ENCODE results near the gene LIN7B.

The LIN7B gene

DNA sequence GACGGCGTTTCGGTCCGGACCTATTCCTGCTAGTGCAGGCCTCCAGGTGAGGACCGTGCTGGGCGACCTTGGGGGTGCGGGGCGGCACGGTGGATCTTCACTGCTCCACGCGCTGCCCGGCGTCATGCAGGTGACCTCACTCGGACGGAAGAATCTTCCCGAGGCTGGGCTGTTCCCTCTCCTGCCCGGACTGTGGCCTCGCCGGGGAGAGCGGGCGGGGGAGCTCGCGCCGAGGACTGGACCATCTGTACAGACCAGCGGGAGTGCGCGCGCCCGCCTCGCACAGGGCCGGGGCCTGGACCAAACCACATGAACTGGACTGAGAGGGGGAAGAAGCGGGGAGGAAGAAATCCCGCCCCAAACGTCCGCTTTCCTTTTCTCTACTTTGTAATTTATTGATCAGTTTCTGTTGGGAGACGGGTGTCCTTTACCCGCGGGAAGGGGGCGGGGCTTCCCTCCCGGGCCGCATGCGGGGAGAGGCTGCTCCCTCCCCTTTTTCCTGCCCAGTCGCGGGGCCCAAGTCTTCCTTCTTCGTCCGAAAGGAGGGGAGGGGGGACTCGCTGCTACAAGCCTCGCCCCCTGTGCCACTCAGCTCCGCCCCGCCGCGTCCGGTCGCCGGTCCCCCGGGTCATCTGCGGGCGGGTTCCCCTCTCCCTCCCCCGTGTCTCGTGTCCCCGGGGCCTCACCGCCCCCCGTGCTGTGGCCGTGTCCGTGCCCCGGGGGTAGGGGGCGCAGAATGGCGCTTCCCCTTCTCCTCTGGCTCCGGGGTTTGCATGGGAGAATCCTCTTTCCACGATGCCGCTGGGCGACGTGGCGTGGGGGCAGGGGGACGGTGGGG, 36.2 kb downstream of the LIN7B start (continued):
- TF ChIP-seq ZNF157 (tag by site-specific recombination; IDR thresholded peaks at IDR 0.05): no peak
- TF ChIP-seq ZNF76 (tag by site-specific recombination; IDR thresholded peaks at IDR 0.05; ENCODE audit: borderline replicate concordance, low read depth): no peak
- TF ChIP-seq ZNF391 (tag by site-specific recombination; IDR thresholded peaks at IDR 0.05; ENCODE audit: borderline replicate concordance, low read depth): 0 out of 2 replicates have a peak, but pooled peaks have one; percentile 5
- no peak for TF ChIP-seq ZNF571 (tag by site-specific recombination; IDR thresholded peaks at IDR 0.05)
- TF ChIP-seq ZNF629 (tag by site-specific recombination; IDR thresholded peaks at IDR 0.05): peak; percentile 52
- TF ChIP-seq, protein P1, sequence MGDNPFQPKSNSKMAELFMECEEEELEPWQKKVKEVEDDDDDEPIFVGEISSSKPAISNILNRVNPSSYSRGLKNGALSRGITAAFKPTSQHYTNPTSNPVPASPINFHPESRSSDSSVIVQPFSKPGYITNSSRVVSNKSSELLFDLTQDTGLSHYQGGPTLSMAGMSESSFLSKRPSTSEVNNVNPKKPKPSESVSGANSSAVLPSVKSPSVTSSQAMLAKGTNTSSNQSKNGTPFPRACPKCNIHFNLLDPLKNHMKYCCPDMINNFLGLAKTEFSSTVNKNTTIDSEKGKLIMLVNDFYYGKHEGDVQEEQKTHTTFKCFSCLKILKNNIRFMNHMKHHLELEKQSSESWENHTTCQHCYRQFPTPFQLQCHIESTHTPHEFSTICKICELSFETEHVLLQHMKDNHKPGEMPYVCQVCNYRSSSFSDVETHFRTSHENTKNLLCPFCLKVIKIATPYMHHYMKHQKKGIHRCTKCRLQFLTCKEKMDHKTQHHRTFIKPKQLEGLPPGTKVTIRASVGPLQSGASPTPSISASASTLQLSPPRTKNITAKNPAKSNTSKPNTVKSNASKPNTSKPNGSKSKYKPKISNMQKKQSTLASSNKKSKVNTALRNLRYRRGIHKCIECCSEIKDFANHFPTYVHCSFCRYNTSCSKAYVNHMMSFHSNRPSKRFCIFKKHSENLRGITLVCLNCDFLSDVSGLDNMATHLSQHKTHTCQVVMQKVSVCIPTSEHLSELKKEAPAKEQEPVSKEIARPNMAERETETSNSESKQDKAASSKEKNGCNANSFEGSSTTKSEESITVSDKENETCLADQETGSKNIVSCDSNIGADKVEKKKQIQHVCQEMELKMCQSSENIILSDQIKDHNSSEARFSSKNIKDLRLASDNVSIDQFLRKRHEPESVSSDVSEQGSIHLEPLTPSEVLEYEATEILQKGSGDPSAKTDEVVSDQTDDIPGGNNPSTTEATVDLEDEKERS (tag by site-specific recombination; IDR thresholded peaks at IDR 0.05): no peak
- no peak for TF ChIP-seq ZNF48 (tag by site-specific recombination; IDR thresholded peaks at IDR 0.05)
- TF ChIP-seq, protein P2, sequence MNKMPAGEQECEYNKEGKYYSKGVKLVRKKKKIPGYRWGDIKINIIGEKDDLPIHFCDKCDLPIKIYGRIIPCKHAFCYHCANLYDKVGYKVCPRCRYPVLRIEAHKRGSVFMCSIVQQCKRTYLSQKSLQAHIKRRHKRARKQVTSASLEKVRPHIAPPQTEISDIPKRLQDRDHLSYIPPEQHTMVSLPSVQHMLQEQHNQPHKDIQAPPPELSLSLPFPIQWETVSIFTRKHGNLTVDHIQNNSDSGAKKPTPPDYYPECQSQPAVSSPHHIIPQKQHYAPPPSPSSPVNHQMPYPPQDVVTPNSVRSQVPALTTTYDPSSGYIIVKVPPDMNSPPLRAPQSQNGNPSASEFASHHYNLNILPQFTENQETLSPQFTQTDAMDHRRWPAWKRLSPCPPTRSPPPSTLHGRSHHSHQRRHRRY (tag by site-specific recombination; IDR thresholded peaks at IDR 0.05): no peak
- no peak for TF ChIP-seq ZNF791 (tag by site-specific recombination; IDR thresholded peaks at IDR 0.05)
- TF ChIP-seq ZNF169 (tag by site-specific recombination; IDR thresholded peaks at IDR 0.05): no peak
- peak; percentile 21; the same call in 1 of the 2 replicates for TF ChIP-seq ZNF843 (tag by site-specific recombination; IDR thresholded peaks at IDR 0.05)
- peak; percentile 71 for TF ChIP-seq PRDM1 (tag by site-specific recombination; IDR thresholded peaks at IDR 0.05)
- TF ChIP-seq, protein P3, sequence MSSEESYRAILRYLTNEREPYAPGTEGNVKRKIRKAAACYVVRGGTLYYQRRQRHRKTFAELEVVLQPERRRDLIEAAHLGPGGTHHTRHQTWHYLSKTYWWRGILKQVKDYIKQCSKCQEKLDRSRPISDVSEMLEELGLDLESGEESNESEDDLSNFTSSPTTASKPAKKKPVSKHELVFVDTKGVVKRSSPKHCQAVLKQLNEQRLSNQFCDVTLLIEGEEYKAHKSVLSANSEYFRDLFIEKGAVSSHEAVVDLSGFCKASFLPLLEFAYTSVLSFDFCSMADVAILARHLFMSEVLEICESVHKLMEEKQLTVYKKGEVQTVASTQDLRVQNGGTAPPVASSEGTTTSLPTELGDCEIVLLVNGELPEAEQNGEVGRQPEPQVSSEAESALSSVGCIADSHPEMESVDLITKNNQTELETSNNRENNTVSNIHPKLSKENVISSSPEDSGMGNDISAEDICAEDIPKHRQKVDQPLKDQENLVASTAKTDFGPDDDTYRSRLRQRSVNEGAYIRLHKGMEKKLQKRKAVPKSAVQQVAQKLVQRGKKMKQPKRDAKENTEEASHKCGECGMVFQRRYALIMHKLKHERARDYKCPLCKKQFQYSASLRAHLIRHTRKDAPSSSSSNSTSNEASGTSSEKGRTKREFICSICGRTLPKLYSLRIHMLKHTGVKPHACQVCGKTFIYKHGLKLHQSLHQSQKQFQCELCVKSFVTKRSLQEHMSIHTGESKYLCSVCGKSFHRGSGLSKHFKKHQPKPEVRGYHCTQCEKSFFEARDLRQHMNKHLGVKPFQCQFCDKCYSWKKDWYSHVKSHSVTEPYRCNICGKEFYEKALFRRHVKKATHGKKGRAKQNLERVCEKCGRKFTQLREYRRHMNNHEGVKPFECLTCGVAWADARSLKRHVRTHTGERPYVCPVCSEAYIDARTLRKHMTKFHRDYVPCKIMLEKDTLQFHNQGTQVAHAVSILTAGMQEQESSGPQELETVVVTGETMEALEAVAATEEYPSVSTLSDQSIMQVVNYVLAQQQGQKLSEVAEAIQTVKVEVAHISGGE (tag by site-specific recombination; conservative IDR thresholded peaks at IDR 0.05; ENCODE audit: low read depth): peak; percentile 16
- peak; percentile 27; the same call in 1 of the 2 replicates for TF ChIP-seq KLF1 (tag by site-specific recombination; IDR thresholded peaks at IDR 0.05)
- TF ChIP-seq ZNF776 (tag by site-specific recombination; IDR thresholded peaks at IDR 0.05; ENCODE audit: borderline replicate concordance): no peak
- TF ChIP-seq, protein P4, sequence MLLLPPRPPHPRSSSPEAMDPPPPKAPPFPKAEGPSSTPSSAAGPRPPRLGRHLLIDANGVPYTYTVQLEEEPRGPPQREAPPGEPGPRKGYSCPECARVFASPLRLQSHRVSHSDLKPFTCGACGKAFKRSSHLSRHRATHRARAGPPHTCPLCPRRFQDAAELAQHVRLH (tag by site-specific recombination; IDR thresholded peaks at IDR 0.05): no peak
- TF ChIP-seq ZNF354C (tag by site-specific recombination; IDR thresholded peaks at IDR 0.05; ENCODE audit: borderline replicate concordance, low read depth): no peak
- no peak for TF ChIP-seq ZNF311 (tag by site-specific recombination; IDR thresholded peaks at IDR 0.05; ENCODE audit: borderline replicate concordance)
- no peak for TF ChIP-seq ZNF501 (tag by site-specific recombination; IDR thresholded peaks at IDR 0.05)
- TF ChIP-seq, protein P5, sequence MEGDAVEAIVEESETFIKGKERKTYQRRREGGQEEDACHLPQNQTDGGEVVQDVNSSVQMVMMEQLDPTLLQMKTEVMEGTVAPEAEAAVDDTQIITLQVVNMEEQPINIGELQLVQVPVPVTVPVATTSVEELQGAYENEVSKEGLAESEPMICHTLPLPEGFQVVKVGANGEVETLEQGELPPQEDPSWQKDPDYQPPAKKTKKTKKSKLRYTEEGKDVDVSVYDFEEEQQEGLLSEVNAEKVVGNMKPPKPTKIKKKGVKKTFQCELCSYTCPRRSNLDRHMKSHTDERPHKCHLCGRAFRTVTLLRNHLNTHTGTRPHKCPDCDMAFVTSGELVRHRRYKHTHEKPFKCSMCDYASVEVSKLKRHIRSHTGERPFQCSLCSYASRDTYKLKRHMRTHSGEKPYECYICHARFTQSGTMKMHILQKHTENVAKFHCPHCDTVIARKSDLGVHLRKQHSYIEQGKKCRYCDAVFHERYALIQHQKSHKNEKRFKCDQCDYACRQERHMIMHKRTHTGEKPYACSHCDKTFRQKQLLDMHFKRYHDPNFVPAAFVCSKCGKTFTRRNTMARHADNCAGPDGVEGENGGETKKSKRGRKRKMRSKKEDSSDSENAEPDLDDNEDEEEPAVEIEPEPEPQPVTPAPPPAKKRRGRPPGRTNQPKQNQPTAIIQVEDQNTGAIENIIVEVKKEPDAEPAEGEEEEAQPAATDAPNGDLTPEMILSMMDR (tag by site-specific recombination; IDR thresholded peaks at IDR 0.05): peak; percentile 45; the same call in 1 of the 2 replicates
- TF ChIP-seq ZNF140 (tag by site-specific recombination; IDR thresholded peaks at IDR 0.05): no peak
- TF ChIP-seq, protein P6, sequence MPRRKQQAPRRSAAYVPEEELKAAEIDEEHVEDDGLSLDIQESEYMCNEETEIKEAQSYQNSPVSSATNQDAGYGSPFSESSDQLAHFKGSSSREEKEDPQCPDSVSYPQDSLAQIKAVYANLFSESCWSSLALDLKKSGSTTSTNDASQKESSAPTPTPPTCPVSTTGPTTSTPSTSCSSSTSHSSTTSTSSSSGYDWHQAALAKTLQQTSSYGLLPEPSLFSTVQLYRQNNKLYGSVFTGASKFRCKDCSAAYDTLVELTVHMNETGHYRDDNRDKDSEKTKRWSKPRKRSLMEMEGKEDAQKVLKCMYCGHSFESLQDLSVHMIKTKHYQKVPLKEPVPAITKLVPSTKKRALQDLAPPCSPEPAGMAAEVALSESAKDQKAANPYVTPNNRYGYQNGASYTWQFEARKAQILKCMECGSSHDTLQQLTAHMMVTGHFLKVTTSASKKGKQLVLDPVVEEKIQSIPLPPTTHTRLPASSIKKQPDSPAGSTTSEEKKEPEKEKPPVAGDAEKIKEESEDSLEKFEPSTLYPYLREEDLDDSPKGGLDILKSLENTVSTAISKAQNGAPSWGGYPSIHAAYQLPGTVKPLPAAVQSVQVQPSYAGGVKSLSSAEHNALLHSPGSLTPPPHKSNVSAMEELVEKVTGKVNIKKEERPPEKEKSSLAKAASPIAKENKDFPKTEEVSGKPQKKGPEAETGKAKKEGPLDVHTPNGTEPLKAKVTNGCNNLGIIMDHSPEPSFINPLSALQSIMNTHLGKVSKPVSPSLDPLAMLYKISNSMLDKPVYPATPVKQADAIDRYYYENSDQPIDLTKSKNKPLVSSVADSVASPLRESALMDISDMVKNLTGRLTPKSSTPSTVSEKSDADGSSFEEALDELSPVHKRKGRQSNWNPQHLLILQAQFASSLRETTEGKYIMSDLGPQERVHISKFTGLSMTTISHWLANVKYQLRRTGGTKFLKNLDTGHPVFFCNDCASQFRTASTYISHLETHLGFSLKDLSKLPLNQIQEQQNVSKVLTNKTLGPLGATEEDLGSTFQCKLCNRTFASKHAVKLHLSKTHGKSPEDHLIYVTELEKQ (tag by site-specific recombination; IDR thresholded peaks at IDR 0.05; ENCODE audit: borderline replicate concordance): no peak
- no peak for TF ChIP-seq ZNF585B (tag by site-specific recombination; IDR thresholded peaks at IDR 0.05)
- peak; percentile 60 for TF ChIP-seq GLIS2 (tag by site-specific recombination; IDR thresholded peaks at IDR 0.05)
- no peak for TF ChIP-seq ZFP69B (tag by site-specific recombination; IDR thresholded peaks at IDR 0.05)
- TF ChIP-seq ZNF423 (tag by site-specific recombination; IDR thresholded peaks at IDR 0.05): no peak

Data from HEK293 (cell line).